Mammary epithelial cell (primary cell): ENCODE measurements around the gene SIGLEC14.

ENCODE experiments used
- EZH2 ChIP-seq: IDR thresholded peaks from 2 replicates; pipeline ENCODE4 v1.6.1; 2012; ENCODE audit warnings: low read length, inconsistent platforms, borderline replicate concordance
- TF ChIP-seq, protein P1 (sequence below), 2 donors: IDR thresholded peaks in 1 of 2; conservative IDR thresholded peaks in 1 of 2; 2 replicates each; pipeline ENCODE4 v1.5.1; 2011 to 2012; ENCODE audit warnings: inconsistent platforms in 2 of 2, low read length in 2 of 2, mild to moderate bottlenecking in 2 of 2, control low read depth in 1 of 2, low read depth in 1 of 2; ENCODE audit not compliant: insufficient read depth in 1 of 2; ENCODE audit errors: extremely low read depth in 1 of 2

DNA sequence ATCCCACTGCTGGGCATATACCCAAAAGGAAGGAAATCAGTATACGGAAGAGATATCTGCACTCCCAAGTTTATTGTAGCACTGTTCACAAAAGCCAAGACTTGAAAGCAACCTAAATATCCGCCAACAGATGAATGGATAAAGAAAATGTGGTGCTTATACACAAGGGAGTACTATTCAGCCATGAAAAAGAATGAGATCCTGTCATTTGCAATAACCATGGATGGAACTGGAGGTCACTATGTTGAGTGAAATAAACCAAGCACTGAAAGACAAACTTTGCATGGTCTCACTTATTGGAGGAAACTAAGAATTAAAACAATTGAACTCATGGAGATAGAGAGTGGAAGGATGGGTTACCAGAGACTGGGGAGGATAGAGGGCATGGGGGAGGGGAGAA lies 6.5 kb upstream of the SIGLEC14 start:
- TF ChIP-seq, protein P1, sequence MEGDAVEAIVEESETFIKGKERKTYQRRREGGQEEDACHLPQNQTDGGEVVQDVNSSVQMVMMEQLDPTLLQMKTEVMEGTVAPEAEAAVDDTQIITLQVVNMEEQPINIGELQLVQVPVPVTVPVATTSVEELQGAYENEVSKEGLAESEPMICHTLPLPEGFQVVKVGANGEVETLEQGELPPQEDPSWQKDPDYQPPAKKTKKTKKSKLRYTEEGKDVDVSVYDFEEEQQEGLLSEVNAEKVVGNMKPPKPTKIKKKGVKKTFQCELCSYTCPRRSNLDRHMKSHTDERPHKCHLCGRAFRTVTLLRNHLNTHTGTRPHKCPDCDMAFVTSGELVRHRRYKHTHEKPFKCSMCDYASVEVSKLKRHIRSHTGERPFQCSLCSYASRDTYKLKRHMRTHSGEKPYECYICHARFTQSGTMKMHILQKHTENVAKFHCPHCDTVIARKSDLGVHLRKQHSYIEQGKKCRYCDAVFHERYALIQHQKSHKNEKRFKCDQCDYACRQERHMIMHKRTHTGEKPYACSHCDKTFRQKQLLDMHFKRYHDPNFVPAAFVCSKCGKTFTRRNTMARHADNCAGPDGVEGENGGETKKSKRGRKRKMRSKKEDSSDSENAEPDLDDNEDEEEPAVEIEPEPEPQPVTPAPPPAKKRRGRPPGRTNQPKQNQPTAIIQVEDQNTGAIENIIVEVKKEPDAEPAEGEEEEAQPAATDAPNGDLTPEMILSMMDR (conservative IDR thresholded peaks at IDR 0.05 in 1 of 2, IDR thresholded peaks at IDR 0.05 in 1 of 2; ENCODE audit: extremely low read depth in 1 of 2, insufficient read depth in 1 of 2, low read depth in 1 of 2, low read length in 2 of 2): no peak
- TF ChIP-seq EZH2: no peak
